Adrenal gland (tissue), 12 donors: ENCODE data around the gene PPIA. TPM values are rescaled to one million over a fixed set of nuclear protein-coding genes. Genes with fewer than 3 reads are reported as not detected.

ENCODE experiments used
- DNase-seq, 7 donors: peaks; one replicate each; pipeline ENCODE4 v3.0.0-alpha.2; 2019 to 2020
- H3K27ac ChIP-seq, 5 donors: fragments of 200-600 bp; sonication (generic) in 4 of 5; 1 replicate in 3 of 5; 2 replicates in 2 of 5; pipeline versions ENCODE4 v1.5.1 to v1.8.0; 2016 to 2020; ENCODE audit warnings: mild to moderate bottlenecking in 1 of 5
- H3K27me3 ChIP-seq: fragments of 200-600 bp; 2 replicates; pipeline ENCODE4 v1.8.0; 2021
- H3K36me3 ChIP-seq, 2 donors: fragments of 200-600 bp; replicated peaks in 1 of 2; 1 replicate in 1 of 2; 2 replicates in 1 of 2; pipeline versions ENCODE4 v1.5.1 to v1.8.0; 2018 to 2022
- H3K4me1 ChIP-seq, 2 donors: fragments of 200-600 bp; replicated peaks in 1 of 2; 1 replicate in 1 of 2; 2 replicates in 1 of 2; pipeline versions ENCODE4 v1.5.1 to v1.8.0; 2018 to 2021
- H3K4me3 ChIP-seq, 4 donors: fragments of 200-600 bp; sonication (generic) in 3 of 4; one replicate each; pipeline ENCODE4 v1.5.1; 2016 to 2018
- H3K9me3 ChIP-seq, 3 donors: fragments of 200-600 bp; sonication (generic) in 1 of 3; replicated peaks in 1 of 3; 1 replicate in 2 of 3; 2 replicates in 1 of 3; pipeline versions ENCODE4 v1.5.1 to v1.8.0; 2016 to 2021
- CTCF ChIP-seq, 6 experiments: fragments of 450-650 bp in 4 of 6; fragments of 200-600 bp in 2 of 6; sonication (generic) in 1 of 6; IDR thresholded peaks; 1 replicate in 5 of 6; 2 replicates in 1 of 6; pipeline versions ENCODE4 v1.5.1 to v1.8.0; 2016 to 2021; ENCODE audit warnings: antibody characterized with exemption in 6 of 6, mild to moderate bottlenecking in 2 of 6, moderate library complexity in 1 of 6
- POLR2A ChIP-seq, 2 donors: fragments of 450-650 bp; IDR thresholded peaks; one replicate each; pipeline ENCODE4 v1.6.1; 2017; ENCODE audit warnings: antibody characterized with exemption in 2 of 2, mild to moderate bottlenecking in 2 of 2, moderate library complexity in 1 of 2
- WGBS, 4 donors: extraction: QIAGEN DNeasy Blood & Tissue Kit in 2 of 4; methylation state at CpG; one replicate each; pipeline versions ENCODE4 v1.1.5 to v1.1.7; 2013 to 2017; 5-methylcytosine and 5-hydroxymethylcytosine counted together
- intact Hi-C, 2 donors: fragments of 100-400 bp; cut with DNase I; formaldehyde crosslinking; loops; one replicate each; pipeline versions ENCODE4 v1.14.1 to v1.15.0; 2022 to 2023
- polyA plus RNA-seq, 3 donors: library from polyadenylated mRNA; stranded (reverse); fragments of 200-250 nt in 2 of 3; fragments of 350-450 nt in 1 of 3; fragmentation: Illumina TruSeq in 1 of 3; extraction: RNeasy Lipid Tissue Mini Kit (QIAGEN cat#74804) in 1 of 3; gene quantifications; one replicate each; pipeline ENCODE4 v1.2.3, GENCODE V29; 2013 to 2014
- total RNA-seq, 9 donors: library from RNA; depleted of rRNA in 4 of 9; stranded (reverse); fragments of >200 nt in 4 of 9; fragments of 120-200 nt in 1 of 9; fragmentation: NEBNext Ultra II Directional in 1 of 9; extraction: Animal tissue kit (Norgen Biotek cat#: 25700) in 1 of 9; gene quantifications; one replicate each; pipeline versions ENCODE4 v1.1.0 to v1.2.4, GENCODE V29; 2013 to 2023
- donor health status: healthy with polysubstance abuse.
- donor health status: Bipolar disorder and iron deficiency.
- donor health status: DM: yes; HTN: yes; CAD: no.
- donor health status: DM: no; HTN: no; CAD: no.
- donor health status: DM: no; HTN: no; CAD: no.
- donor health status: DM: yes; HTN: yes; CAD: no.

Gene PPIA
- total and polyA plus RNA-seq, 12 donors, result 589 to 3,672 (median 1,389) TPM

GRCh38 chr7:44797329-44798258 lies 1.1 kb downstream of the PPIA start:
- peak in 1 of 2 donors; percentile 41 for TF ChIP-seq POLR2A (IDR thresholded peaks at IDR 0.05)
- TF ChIP-seq CTCF (IDR thresholded peaks at IDR 0.05), result peak in 5 of 6 experiments; percentile 12 to 43 (median 34)
- WGBS, 4 donors, result 3 to 7% (median 4%) methylated on average over 23 to 26 of the region's 26 CpGs
- peak overlapping the region; percentile 28 to 96 (median 66) for H3K4me3 ChIP-seq

GRCh38 chr7:44798649-44799305 lies 2.3 kb downstream of the PPIA start:
- intact Hi-C loops, result no loop called here
- Histone ChIP-seq H3K27me3 (no peaks in the 10 kb centered on the region), H3K9me3 (no peaks in the 10 kb centered on the region), H3K4me1 (peaks cover 16 to 28% of the 10 kb centered on the region in 2 donors), H3K4me3 (peak overlapping the region in 1 of 4 donors; percentile 73), H3K27ac (peak overlapping the region in 1 of 5 donors; percentile 99), H3K36me3 (peaks cover 0 to 52% of the 10 kb centered on the region in 2 donors)
- DNase-seq, result no peak
- WGBS, 4 donors, result 15 to 37% (median 27%) methylated on average over 2 of the region's 2 CpGs
- TF ChIP-seq POLR2A (IDR thresholded peaks at IDR 0.05) (no peak), CTCF (IDR thresholded peaks at IDR 0.05) (no peak)

More at GRCh38 chr7:44797329-44798258, 1.1 kb downstream of the PPIA start:
- Histone ChIP-seq H3K4me1 (peaks cover 16 to 28% of the 10 kb centered on the region in 2 donors), H3K9me3 (no peaks in the 10 kb centered on the region), H3K27me3 (no peaks in the 10 kb centered on the region), H3K27ac (peak overlapping the region; percentile 98 to 100 (median 99)), H3K36me3 (peaks cover 0 to 40% of the 10 kb centered on the region in 2 donors)
- intact Hi-C loops, result no loop called here
- DNase-seq, result peak; percentile 88 to 96 (median 91)

GRCh38 chr7:44799939-44800338 lies 3.5 kb downstream of the PPIA start:
- intact Hi-C loops, result no loop called here

More at GRCh38 chr7:44799939-44800338, 3.5 kb downstream of the PPIA start:
- 73 to 80% (median 76%) methylated on average over 4 of the region's 4 CpGs for WGBS, 4 donors
- Histone ChIP-seq H3K27me3 (no peaks in the 10 kb centered on the region), H3K36me3 (peaks cover 0 to 62% of the 10 kb centered on the region in 2 donors), H3K27ac (peak overlapping the region in 1 of 5 donors; percentile 1), H3K4me3 (no peak overlapping the region), H3K9me3 (no peaks in the 10 kb centered on the region), H3K4me1 (peaks cover 16 to 28% of the 10 kb centered on the region in 2 donors)
- DNase-seq, result no peak
- TF ChIP-seq POLR2A (IDR thresholded peaks at IDR 0.05), result no peak
- no peak for TF ChIP-seq CTCF (IDR thresholded peaks at IDR 0.05)
